Measurements from ENCODE around the gene CDX1.
"Not testable (repeated sequence)": the region's sequence is repeated elsewhere in the genome, so short reads cannot be mapped to it uniquely, and the experiment has no call there.

CDX1 gene

DNA sequence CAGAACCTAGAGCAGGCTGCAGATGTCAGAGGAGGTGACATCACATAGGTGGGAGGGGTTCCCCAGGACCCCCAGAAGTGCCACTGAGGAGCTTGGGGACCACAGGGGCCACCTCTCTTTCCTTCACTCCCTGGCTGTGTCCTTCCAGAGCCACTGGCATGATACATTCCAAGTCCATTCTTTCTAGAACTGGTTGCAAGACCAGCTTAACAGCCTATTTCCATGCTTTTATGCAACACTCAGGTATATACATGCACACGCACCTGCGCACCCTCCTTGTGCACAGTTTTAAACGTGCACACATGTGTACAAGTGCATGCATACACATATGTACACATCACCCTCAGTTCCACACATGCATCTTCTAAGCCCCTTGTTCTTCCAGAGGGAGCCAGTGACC lies 63.0 kb downstream of the CDX1 start:
- Histone ChIP-seq H3K27ac (no peak overlapping the region), H3K9me3 (no peaks in the 10 kb centered on the region), H3K36me3 (no peaks in the 10 kb centered on the region), H3K27me3 (no peaks in the 10 kb centered on the region), H3K4me1 (ENCODE audit: control insufficient read depth in 1 of 2, insufficient read depth in 1 of 2, low read depth in 1 of 2, low read length in 1 of 2) (no peaks in the 10 kb centered on the region), H3K4me3 (ENCODE audit: low read depth in 1 of 2, low read length in 1 of 2) (no peak overlapping the region)
- TF ChIP-seq, protein P1, sequence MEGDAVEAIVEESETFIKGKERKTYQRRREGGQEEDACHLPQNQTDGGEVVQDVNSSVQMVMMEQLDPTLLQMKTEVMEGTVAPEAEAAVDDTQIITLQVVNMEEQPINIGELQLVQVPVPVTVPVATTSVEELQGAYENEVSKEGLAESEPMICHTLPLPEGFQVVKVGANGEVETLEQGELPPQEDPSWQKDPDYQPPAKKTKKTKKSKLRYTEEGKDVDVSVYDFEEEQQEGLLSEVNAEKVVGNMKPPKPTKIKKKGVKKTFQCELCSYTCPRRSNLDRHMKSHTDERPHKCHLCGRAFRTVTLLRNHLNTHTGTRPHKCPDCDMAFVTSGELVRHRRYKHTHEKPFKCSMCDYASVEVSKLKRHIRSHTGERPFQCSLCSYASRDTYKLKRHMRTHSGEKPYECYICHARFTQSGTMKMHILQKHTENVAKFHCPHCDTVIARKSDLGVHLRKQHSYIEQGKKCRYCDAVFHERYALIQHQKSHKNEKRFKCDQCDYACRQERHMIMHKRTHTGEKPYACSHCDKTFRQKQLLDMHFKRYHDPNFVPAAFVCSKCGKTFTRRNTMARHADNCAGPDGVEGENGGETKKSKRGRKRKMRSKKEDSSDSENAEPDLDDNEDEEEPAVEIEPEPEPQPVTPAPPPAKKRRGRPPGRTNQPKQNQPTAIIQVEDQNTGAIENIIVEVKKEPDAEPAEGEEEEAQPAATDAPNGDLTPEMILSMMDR (IDR thresholded peaks at IDR 0.05): no peak

DNA sequence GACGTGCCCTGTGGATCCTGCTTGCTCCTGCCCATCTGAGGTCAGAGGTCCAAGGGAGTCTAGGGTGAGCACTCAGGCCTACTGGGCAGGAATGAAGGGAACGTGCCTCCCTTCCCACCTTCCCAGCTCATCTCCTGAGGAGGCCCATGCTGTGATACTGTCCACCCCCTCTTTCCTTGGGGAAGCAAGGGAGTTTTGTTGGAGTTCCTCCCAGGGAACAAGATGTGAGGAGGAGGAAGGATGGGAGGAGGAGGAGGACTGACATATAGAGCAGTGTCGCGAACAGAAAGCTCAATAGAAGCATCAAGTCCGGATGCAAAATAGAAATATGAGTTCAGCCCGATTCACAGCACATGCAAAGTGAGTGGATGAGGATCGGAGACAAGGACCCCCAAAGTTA lies 64.3 kb downstream of the CDX1 start:
- H3K4me1 ChIP-seq (ENCODE audit: control insufficient read depth in 1 of 2, insufficient read depth in 1 of 2, low read depth in 1 of 2, low read length in 1 of 2): no peaks in the 10 kb centered on the region
- TF ChIP-seq, protein P1 (IDR thresholded peaks at IDR 0.05): no peak
- no peak overlapping the region for H3K27ac ChIP-seq
- H3K9me3 ChIP-seq: no peaks in the 10 kb centered on the region
- H3K27me3 ChIP-seq: no peaks in the 10 kb centered on the region
- H3K36me3 ChIP-seq: no peaks in the 10 kb centered on the region
- no peak overlapping the region for H3K4me3 ChIP-seq (ENCODE audit: low read depth in 1 of 2, low read length in 1 of 2)

DNA sequence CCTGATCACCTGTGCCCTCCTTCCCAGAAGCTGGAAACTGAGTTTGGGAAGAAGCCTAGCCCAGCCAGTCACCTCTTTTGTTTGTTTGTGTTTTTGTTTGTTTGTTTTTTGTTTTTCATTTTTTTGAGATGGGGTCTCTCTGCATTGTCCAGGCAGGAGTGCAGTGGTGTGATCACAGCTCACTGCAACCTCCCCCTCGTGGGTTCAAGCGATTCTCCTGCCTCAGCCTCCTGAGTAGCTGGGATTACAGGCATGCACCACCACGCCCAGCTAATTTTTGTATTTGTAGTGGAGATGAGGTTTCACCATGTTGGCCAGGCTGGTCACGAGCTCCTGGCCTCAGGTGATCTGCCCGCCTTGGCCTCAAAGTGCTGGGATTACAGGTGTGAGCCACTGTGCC lies 67.1 kb downstream of the CDX1 start:
- not testable (repeated sequence) for H3K4me1 ChIP-seq (ENCODE audit: control insufficient read depth in 1 of 2, insufficient read depth in 1 of 2, low read depth in 1 of 2, low read length in 1 of 2); H3K27ac ChIP-seq; H3K36me3 ChIP-seq; H3K9me3 ChIP-seq; H3K4me3 ChIP-seq (ENCODE audit: low read depth in 1 of 2, low read length in 1 of 2); H3K27me3 ChIP-seq

Measured in neutrophil (primary cell).